IMR-90 (cell line): ENCODE measurements around the gene TLR6. TPM values are rescaled to one million over a fixed set of nuclear protein-coding genes. Genes with fewer than 3 reads are reported as not detected.

Experiments used
- ATAC-seq: fragments of 200-7000 bp; cut with Tn5 transposase; 2 replicates; pipeline ENCODE4 v1.9.1; 2020; ENCODE audit warnings: low read depth, mild to moderate bottlenecking, moderate library complexity
- BruUV-seq: library from RNA; stranded (reverse); fragments of 400-500 nt; replicated peaks from 2 replicates; lab custom pipeline; 2021; lab: Mats Ljungman, UMichigan
- CTCF ChIA-PET: fragments of 300-600 bp; formaldehyde crosslinking; extraction: SDS; loops from one replicate; lab custom pipeline; 2021; ENCODE audit warnings: antibody characterized with exemption; lab: Yijun Ruan, JAX
- POLR2A ChIA-PET: fragments of 300-600 bp; sonication (Branson Sonifier 250); formaldehyde crosslinking; loops from one replicate; lab custom pipeline; 2022; ENCODE audit warnings: antibody characterized with exemption; ENCODE audit not compliant: unreplicated experiment; lab: Charles Lee
- DNase-seq: peaks from one replicate; pipeline ENCODE4 v3.0.0; 2013
- H2AFZ ChIP-seq: replicated peaks from 2 replicates; pipeline ENCODE3; 2013; ENCODE audit warnings: low read length, mild to moderate bottlenecking; ENCODE audit not compliant: poor library complexity
- H2AK5ac ChIP-seq: 2 replicates; pipeline ENCODE4 v1.6.1; 2013; ENCODE audit warnings: low read depth, low read length, inconsistent platforms
- H2AK9ac ChIP-seq: replicated peaks from 2 replicates; pipeline ENCODE3; 2013; ENCODE audit warnings: mild to moderate bottlenecking, low read depth, low read length, moderate library complexity; ENCODE audit not compliant: poor library complexity
- H2BK120ac ChIP-seq: 2 replicates; pipeline ENCODE4 v1.6.1; 2013; ENCODE audit warnings: low read depth, low read length, inconsistent platforms
- H2BK15ac ChIP-seq: 3 replicates; pipeline ENCODE4 v1.6.1; 2013; ENCODE audit warnings: low read depth, low read length, inconsistent platforms
- H2BK20ac ChIP-seq: 2 replicates; pipeline ENCODE4 v1.6.1; 2013; ENCODE audit warnings: low read depth, mild to moderate bottlenecking, inconsistent platforms, low read length, moderate library complexity
- H2BK5ac ChIP-seq: 2 replicates; pipeline ENCODE4 v1.6.1; 2013; ENCODE audit warnings: mild to moderate bottlenecking, low read depth, low read length, inconsistent platforms; ENCODE audit not compliant: poor library complexity, severe bottlenecking
- H3K14ac ChIP-seq: replicated peaks from 2 replicates; pipeline ENCODE4 v1.6.1; 2013; ENCODE audit warnings: low read depth, low read length, inconsistent platforms
- H3K18ac ChIP-seq: 2 replicates; pipeline ENCODE4 v1.6.1; 2013; ENCODE audit warnings: low read depth, low read length, control low read depth
- H3K23ac ChIP-seq: 2 replicates; pipeline ENCODE4 v1.6.1; 2013; ENCODE audit warnings: low read depth, low read length, inconsistent platforms
- H3K27ac ChIP-seq: 2 replicates; pipeline ENCODE4 v1.5.1; 2013; ENCODE audit warnings: mild to moderate bottlenecking, control low read depth, low read length; ENCODE audit not compliant: insufficient read depth
- H3K27me3 ChIP-seq: 2 replicates; pipeline ENCODE4 v1.6.1; 2013; ENCODE audit warnings: low read length; ENCODE audit not compliant: control insufficient read depth, insufficient read depth
- H3K36me3 ChIP-seq: 2 replicates; pipeline ENCODE4 v1.6.1; 2013; ENCODE audit warnings: low read length, mixed read lengths; ENCODE audit not compliant: control insufficient read depth, insufficient read depth
- H3K4ac ChIP-seq: 2 replicates; pipeline ENCODE4 v1.6.1; 2013; ENCODE audit warnings: low read depth, low read length, inconsistent platforms
- H3K4me1 ChIP-seq: 2 replicates; pipeline ENCODE4 v1.6.1; 2013; ENCODE audit warnings: low read length, mixed read lengths; ENCODE audit not compliant: control insufficient read depth, insufficient read depth
- H3K4me2 ChIP-seq: 2 replicates; pipeline ENCODE4 v1.6.1; 2013; ENCODE audit warnings: low read depth, mild to moderate bottlenecking, control low read depth, low read length, moderate library complexity
- H3K4me3 ChIP-seq: 2 replicates; pipeline ENCODE4 v1.5.1; 2013; ENCODE audit warnings: low read depth, mild to moderate bottlenecking, control low read depth, low read length, moderate library complexity; ENCODE audit not compliant: insufficient read depth
- H3K56ac ChIP-seq: 2 replicates; pipeline ENCODE4 v1.6.1; 2013; ENCODE audit warnings: low read length, inconsistent platforms; ENCODE audit not compliant: insufficient read depth; ENCODE audit errors: extremely low read depth
- H3K79me1 ChIP-seq, 2 experiments: 2 replicates each; pipeline ENCODE4 v1.6.1; 2013; ENCODE audit warnings: low read length in 2 of 2, inconsistent platforms in 1 of 2, low read depth in 1 of 2
- H3K9ac ChIP-seq: 2 replicates; pipeline ENCODE4 v1.6.1; 2013; ENCODE audit warnings: low read depth, low read length, control low read depth
- H3K9me1 ChIP-seq: 2 replicates; pipeline ENCODE4 v1.6.1; 2013; ENCODE audit warnings: low read length, inconsistent platforms; ENCODE audit not compliant: insufficient read depth
- H3K9me3 ChIP-seq: 2 replicates; pipeline ENCODE4 v1.6.1; 2013; ENCODE audit warnings: low read length; ENCODE audit not compliant: control insufficient read depth, insufficient read depth
- H4K20me1 ChIP-seq: 2 replicates; pipeline ENCODE4 v1.6.1; 2013; ENCODE audit warnings: low read length, inconsistent platforms; ENCODE audit not compliant: insufficient read depth
- H4K5ac ChIP-seq: 2 replicates; pipeline ENCODE4 v1.6.1; 2013; ENCODE audit warnings: mild to moderate bottlenecking, low read depth, low read length, control low read depth
- H4K8ac ChIP-seq, 2 experiments: 2 replicates each; pipeline ENCODE4 v1.6.1; 2013; ENCODE audit warnings: low read depth in 2 of 2, low read length in 2 of 2, control low read depth in 1 of 2, inconsistent platforms in 1 of 2
- H4K91ac ChIP-seq: 2 replicates; pipeline ENCODE4 v1.6.1; 2013; ENCODE audit warnings: low read depth, low read length, inconsistent platforms; ENCODE audit not compliant: insufficient read depth
- BHLHE40 ChIP-seq: fragments of 150-350 bp; IDR thresholded peaks from 2 replicates; pipeline ENCODE4 v1.6.1; 2016; ENCODE audit warnings: mild to moderate bottlenecking, low read depth, low read length
- CEBPB ChIP-seq: IDR thresholded peaks from 2 replicates; pipeline ENCODE4 v1.6.1; 2012; ENCODE audit warnings: low read depth, low read length, improper control_type of control experiment
- CHD1 ChIP-seq: IDR thresholded peaks from 2 replicates; pipeline ENCODE4 v1.6.1; 2012; ENCODE audit warnings: low read depth, low read length, improper control_type of control experiment
- CTCF ChIP-seq: conservative IDR thresholded peaks from 2 replicates; pipeline ENCODE4 v1.5.1; 2012; ENCODE audit warnings: mild to moderate bottlenecking, low read depth, low read length, improper control_type of control experiment
- FOS ChIP-seq: fragments of 150-350 bp; IDR thresholded peaks from 2 replicates; pipeline ENCODE4 v1.6.1; 2016; ENCODE audit warnings: low read depth, low read length
- MAFK ChIP-seq: IDR thresholded peaks from 2 replicates; pipeline ENCODE4 v1.6.1; 2012; ENCODE audit warnings: low read depth, low read length, improper control_type of control experiment
- MAZ ChIP-seq: IDR thresholded peaks from 2 replicates; pipeline ENCODE4 v1.6.1; 2012; ENCODE audit warnings: low read depth, mild to moderate bottlenecking, low read length, improper control_type of control experiment, moderate library complexity, borderline replicate concordance
- MXI1 ChIP-seq: IDR thresholded peaks from 2 replicates; pipeline ENCODE4 v1.6.1; 2012; ENCODE audit warnings: low read depth, mild to moderate bottlenecking, low read length, moderate library complexity, borderline replicate concordance
- NFE2L2 ChIP-seq: fragments of 150-350 bp; IDR thresholded peaks from 2 replicates; pipeline ENCODE4 v1.6.1; 2016; ENCODE audit warnings: low read depth, mild to moderate bottlenecking, low read length
- POLR2A ChIP-seq: IDR thresholded peaks from 2 replicates; pipeline ENCODE4 v1.6.1; 2012; ENCODE audit warnings: mild to moderate bottlenecking, low read depth, low read length
- RCOR1 ChIP-seq: IDR thresholded peaks from 2 replicates; pipeline ENCODE4 v1.6.1; 2012; ENCODE audit warnings: mild to moderate bottlenecking, low read length, improper control_type of control experiment; ENCODE audit not compliant: insufficient replicate concordance
- SMC3 ChIP-seq: fragments of 150-350 bp; IDR thresholded peaks from 2 replicates; pipeline ENCODE4 v1.6.1; 2016; ENCODE audit warnings: low read depth, mild to moderate bottlenecking, antibody characterized with exemption, low read length, moderate library complexity
- WGBS, 2 experiments: methylation state at CpG; one replicate each; pipeline versions ENCODE4 v1.1.5 to v1.1.7; 2013; ENCODE audit warnings: missing lambda C conversion rate in 2 of 2; ENCODE audit not compliant: insufficient read length in 1 of 2; ENCODE audit errors: extremely low coverage in 2 of 2; 5-methylcytosine and 5-hydroxymethylcytosine counted together
- dilution Hi-C: fragments of 300-500 bp; cut with HindIII; formaldehyde crosslinking; loops from one replicate; pipeline ENCODE4 v1.14.3; 2018; ENCODE audit warnings: low sequenced_read_pairs; ENCODE audit not compliant: unreplicated experiment
- in situ Hi-C: fragments of 300-500 bp; cut with MboI; formaldehyde crosslinking; loops from 3 replicates; pipeline ENCODE4 v1.14.3; 2019; ENCODE audit warnings: low sequenced_read_pairs, inconsistent platforms, mixed read lengths
- intact Hi-C: fragments of 100-400 bp; cut with micrococcal nuclease; formaldehyde crosslinking; loops from 2 replicates; pipeline ENCODE4 v1.10.0; 2022
- polyA plus RNA-seq, 3 experiments: library from polyadenylated mRNA; depleted of rRNA; stranded (reverse); fragments of >200 nt; gene quantifications; 2 replicates each; pipeline ENCODE4 v1.2.3, GENCODE V29; 2012; ENCODE audit warnings: low replicate concordance in 1 of 3
- total RNA-seq: library from RNA; depleted of rRNA; stranded (reverse); fragments of >200 nt; gene quantifications from 2 replicates; pipeline ENCODE4 v1.2.3, GENCODE V29; 2012

TLR6 gene
- total and polyA plus RNA-seq, 2 of the 4 experiments (the other 2 are of a cell fraction): 1.4 to 3.9 TPM

DNA sequence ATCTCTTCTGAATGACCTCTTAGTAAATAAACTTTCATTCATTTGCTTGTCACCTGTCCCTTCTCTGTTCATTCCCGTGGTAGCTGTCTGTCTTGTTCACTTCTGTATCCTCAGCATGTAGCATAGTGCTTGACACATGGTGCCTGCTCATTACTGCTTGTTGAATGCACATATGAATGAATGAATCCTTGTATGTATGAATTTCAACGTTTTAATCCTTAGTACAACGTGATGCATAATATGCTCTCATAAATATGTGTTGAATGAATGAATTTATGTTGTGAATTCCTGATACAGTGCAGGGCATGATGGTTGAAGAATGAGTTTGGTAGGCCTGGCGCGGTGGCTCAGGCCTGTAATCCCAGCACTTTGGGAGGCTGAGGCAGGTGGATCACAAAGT lies 76.8 kb downstream of the TLR6 start:
- intact Hi-C loops: no loop called here
- no peak overlapping the region for H3K4me3 ChIP-seq
- no CpG with 5 or more reads among the region's 5 CpGs for WGBS, 2 experiments

More for the DNA sequence above, 76.8 kb downstream of the TLR6 start:
- ATAC-seq: no peak
- ChIA-PET CTCF (no interaction called here), POLR2A (no interaction called here)
- H2BK15ac ChIP-seq: no peak overlapping the region
- no peak overlapping the region for H4K5ac ChIP-seq
- TF ChIP-seq MXI1 (no peak), MAFK (no peak), BHLHE40 (no peak), FOS (no peak), SMC3 (no peak), CEBPB (no peak), NFE2L2 (no peak), RCOR1 (no peak), MAZ (no peak), CHD1 (no peak), POLR2A (no peak), CTCF (no peak)
- H4K20me1 ChIP-seq: no peaks in the 10 kb centered on the region
- no peak overlapping the region for H3K4me2 ChIP-seq
- dilution Hi-C loops: no loop called here
- no TSS peak for BruUV-seq
- H3K18ac ChIP-seq: no peak overlapping the region
- DNase-seq: no peak
- H2AK5ac ChIP-seq: no peak overlapping the region
- H3K27me3 ChIP-seq: peaks cover 6% of the 10 kb centered on the region
- H3K79me1 ChIP-seq: no peaks in the 10 kb centered on the region
- no peak overlapping the region for H3K23ac ChIP-seq
- no peak overlapping the region for H3K27ac ChIP-seq
- H2BK5ac ChIP-seq: no peak overlapping the region
- H3K4ac ChIP-seq: no peak overlapping the region
- no peak overlapping the region for H3K9ac ChIP-seq
- H2AK9ac ChIP-seq: no peak overlapping the region
- no peak overlapping the region for H4K91ac ChIP-seq
- no peak overlapping the region for H3K56ac ChIP-seq
- no peak overlapping the region for H2AFZ ChIP-seq
- H3K9me3 ChIP-seq: no peaks in the 10 kb centered on the region
- no peak overlapping the region for H4K8ac ChIP-seq
- H3K4me1 ChIP-seq: no peaks in the 10 kb centered on the region
- no peak overlapping the region for H3K14ac ChIP-seq
- in situ Hi-C loops: no loop called here
- H3K9me1 ChIP-seq: no peaks in the 10 kb centered on the region
- H2BK20ac ChIP-seq: no peak overlapping the region
- no peaks in the 10 kb centered on the region for H3K36me3 ChIP-seq
- H2BK120ac ChIP-seq: no peak overlapping the region
